ENCODE results near the gene LMNB1.

- TF ChIP-seq CTCF (IDR thresholded peaks at IDR 0.05) (no peak), POLR2A (IDR thresholded peaks at IDR 0.05) (no peak)
These were observed 54.2 kb downstream of the LMNB1 start for GRCh38 chr5:126831156-126831555.
